AG09309 (cell line): Measurements from ENCODE around the gene PCYOX1L.

Experiments used
- DNase-seq: peaks from one replicate; pipeline ENCODE4 v3.0.0-alpha.2; 2010; ENCODE audit warnings: low read depth
- H3K4me3 ChIP-seq: 2 replicates; pipeline ENCODE4 v1.5.1; 2011; ENCODE audit warnings: mild to moderate bottlenecking, low read depth, low read length, moderate library complexity; ENCODE audit not compliant: control insufficient read depth
- CTCF ChIP-seq: IDR thresholded peaks from 2 replicates; pipeline ENCODE4 v1.5.1; 2011; ENCODE audit warnings: mild to moderate bottlenecking, low read depth, low read length, inconsistent platforms; ENCODE audit not compliant: insufficient read depth, control insufficient read depth; ENCODE audit errors: missing control alignments

The PCYOX1L gene

GRCh38 chr5:149417711-149418368, 60.0 kb downstream of the PCYOX1L start:
- no peak for DNase-seq

GRCh38 chr5:149418910-149419531, 61.2 kb downstream of the PCYOX1L start:
- no peak for TF ChIP-seq CTCF
- no peak for DNase-seq
- H3K4me3 ChIP-seq = no peak overlapping the region

More at GRCh38 chr5:149417711-149418368, 60.0 kb downstream of the PCYOX1L start:
- H3K4me3 ChIP-seq = no peak overlapping the region
- no peak for TF ChIP-seq CTCF
